ENCODE results near the gene PDE4B.
A peak's percentile ranks its signal among the peaks of the same experiment; 100 is the strongest.
"Not testable (repeated sequence)": the region's sequence is repeated elsewhere in the genome, so short reads cannot be mapped to it uniquely, and the experiment has no call there.

Gene PDE4B

DNA sequence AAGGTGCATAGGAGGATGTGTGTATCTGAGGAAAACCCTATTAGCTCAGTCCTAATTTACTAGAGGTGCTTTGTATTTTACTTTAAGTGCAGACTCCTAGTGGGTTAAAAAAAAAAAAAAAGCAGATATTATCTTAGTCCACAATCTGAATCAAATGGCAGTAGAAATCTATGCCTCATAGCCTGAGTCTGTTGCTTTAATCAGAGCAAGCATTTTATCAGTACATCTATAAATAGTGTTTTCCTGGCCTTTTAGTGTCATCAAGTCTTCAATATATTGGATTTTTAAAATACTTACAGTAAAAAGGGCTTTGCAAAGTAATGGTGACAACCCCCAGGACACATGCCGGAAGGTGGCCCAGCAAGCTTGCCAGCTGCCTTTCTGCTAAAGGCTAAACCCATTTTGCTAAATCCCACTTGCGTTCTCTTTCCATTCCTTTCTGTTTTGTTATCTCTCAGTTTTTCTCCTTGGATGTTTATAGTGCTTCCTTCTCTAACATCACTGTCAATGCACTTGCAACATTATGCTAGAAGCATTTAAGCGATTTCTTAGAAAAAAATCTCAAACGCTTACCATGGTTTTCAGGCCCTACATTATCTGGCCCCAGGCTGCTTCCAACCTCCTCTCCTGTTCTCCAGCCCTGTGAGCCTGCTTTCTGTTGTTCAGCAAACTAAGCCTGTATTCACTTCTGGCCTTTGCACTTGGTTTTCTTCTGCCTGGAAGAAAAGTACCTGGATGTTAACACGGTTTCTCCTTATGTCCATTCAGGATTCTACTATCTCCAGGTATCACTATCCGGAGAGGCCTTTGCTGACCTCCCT, 206.3 kb downstream of the PDE4B start:
- no peak for DNase-seq (ENCODE audit: low read depth)
- TF ChIP-seq, protein P1, sequence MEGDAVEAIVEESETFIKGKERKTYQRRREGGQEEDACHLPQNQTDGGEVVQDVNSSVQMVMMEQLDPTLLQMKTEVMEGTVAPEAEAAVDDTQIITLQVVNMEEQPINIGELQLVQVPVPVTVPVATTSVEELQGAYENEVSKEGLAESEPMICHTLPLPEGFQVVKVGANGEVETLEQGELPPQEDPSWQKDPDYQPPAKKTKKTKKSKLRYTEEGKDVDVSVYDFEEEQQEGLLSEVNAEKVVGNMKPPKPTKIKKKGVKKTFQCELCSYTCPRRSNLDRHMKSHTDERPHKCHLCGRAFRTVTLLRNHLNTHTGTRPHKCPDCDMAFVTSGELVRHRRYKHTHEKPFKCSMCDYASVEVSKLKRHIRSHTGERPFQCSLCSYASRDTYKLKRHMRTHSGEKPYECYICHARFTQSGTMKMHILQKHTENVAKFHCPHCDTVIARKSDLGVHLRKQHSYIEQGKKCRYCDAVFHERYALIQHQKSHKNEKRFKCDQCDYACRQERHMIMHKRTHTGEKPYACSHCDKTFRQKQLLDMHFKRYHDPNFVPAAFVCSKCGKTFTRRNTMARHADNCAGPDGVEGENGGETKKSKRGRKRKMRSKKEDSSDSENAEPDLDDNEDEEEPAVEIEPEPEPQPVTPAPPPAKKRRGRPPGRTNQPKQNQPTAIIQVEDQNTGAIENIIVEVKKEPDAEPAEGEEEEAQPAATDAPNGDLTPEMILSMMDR (IDR thresholded peaks at IDR 0.05; ENCODE audit: low read length, missing control alignments) = no peak
- no peak overlapping the region for H3K4me3 ChIP-seq (replicated peaks; ENCODE audit: low read depth, low read length)

- TF ChIP-seq, protein P1 (IDR thresholded peaks at IDR 0.05; ENCODE audit: low read length, missing control alignments) = no peak
- no peak overlapping the region for H3K4me3 ChIP-seq (replicated peaks; ENCODE audit: low read depth, low read length)
- DNase-seq (ENCODE audit: low read depth) = no peak
These were observed 207.4 kb downstream of the PDE4B start for GRCh38 chr1:66000033-66000637.

GRCh38 chr1:66003690-66004089, 211.0 kb downstream of the PDE4B start:
- no peak overlapping the region for H3K4me3 ChIP-seq (replicated peaks; ENCODE audit: low read depth, low read length)
- TF ChIP-seq, protein P1 (IDR thresholded peaks at IDR 0.05; ENCODE audit: low read length, missing control alignments) = no peak
- DNase-seq (ENCODE audit: low read depth) = no peak

GRCh38 chr1:66006534-66006933, 213.8 kb downstream of the PDE4B start:
- not testable (repeated sequence) for DNase-seq (ENCODE audit: low read depth); H3K4me3 ChIP-seq (replicated peaks; ENCODE audit: low read depth, low read length)

DNA sequence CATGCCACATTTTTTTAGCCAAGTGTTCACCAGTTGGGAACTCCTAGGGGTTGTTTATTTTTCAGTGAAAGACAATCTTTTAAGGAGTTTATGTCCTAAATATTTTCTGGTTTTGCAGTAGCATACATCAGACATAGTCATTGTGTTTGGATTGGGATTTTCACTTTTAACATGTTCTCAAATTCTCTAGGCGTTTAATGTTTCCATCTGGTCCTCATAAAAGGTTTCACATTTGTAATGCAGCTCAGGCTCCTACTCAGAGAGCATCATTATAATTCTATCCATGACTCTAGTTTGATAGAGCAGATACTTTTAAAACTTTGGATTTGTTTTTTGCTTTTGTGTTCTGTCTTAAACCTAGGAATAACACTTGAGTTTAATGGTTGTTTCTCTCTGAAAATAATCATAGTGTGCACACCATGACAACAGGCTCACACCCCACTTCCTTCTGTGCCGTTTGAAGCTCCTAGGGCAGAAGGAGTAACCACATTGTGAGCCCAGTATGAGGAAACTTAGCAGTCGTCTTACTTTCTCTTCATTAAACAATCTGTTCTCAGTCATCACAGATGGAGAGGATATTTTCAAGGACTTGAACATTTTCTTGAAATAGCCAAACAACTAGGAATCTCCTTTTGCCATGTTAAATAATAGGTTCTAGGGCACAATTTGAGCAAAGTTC, 219.6 kb downstream of the PDE4B start:
- TF ChIP-seq, protein P1 (IDR thresholded peaks at IDR 0.05; ENCODE audit: low read length, missing control alignments) = no peak
- H3K4me3 ChIP-seq (replicated peaks; ENCODE audit: low read depth, low read length) = no peak overlapping the region
- DNase-seq (ENCODE audit: low read depth) = no peak

GRCh38 chr1:66013371-66013770, 220.7 kb downstream of the PDE4B start:
- no peak overlapping the region for H3K4me3 ChIP-seq (replicated peaks; ENCODE audit: low read depth, low read length)
- TF ChIP-seq, protein P1 (IDR thresholded peaks at IDR 0.05; ENCODE audit: low read length, missing control alignments) = no peak
- no peak for DNase-seq (ENCODE audit: low read depth)

GRCh38 chr1:66022904-66023620, 230.4 kb downstream of the PDE4B start:
- TF ChIP-seq, protein P1 (IDR thresholded peaks at IDR 0.05; ENCODE audit: low read length, missing control alignments) = no peak
- peak; percentile 51 for DNase-seq (ENCODE audit: low read depth)
- no peak overlapping the region for H3K4me3 ChIP-seq (replicated peaks; ENCODE audit: low read depth, low read length)

Measured in fibroblast of pulmonary artery (primary cell).